Uterus (tissue), 2 donors: Measurements from ENCODE around the gene KDM1A.
"Not testable (repeated sequence)": the region's sequence is repeated elsewhere in the genome, so short reads cannot be mapped to it uniquely, and the experiment has no call there.

Experiments
- CTCF ChIP-seq, 4 experiments: fragments of 200-600 bp in 2 of 4; fragments of 450-650 bp in 2 of 4; sonication (generic) in 2 of 4; IDR thresholded peaks; one replicate each; pipeline ENCODE4 v1.5.1; 2016 to 2019; ENCODE audit warnings: antibody characterized with exemption in 4 of 4, mild to moderate bottlenecking in 2 of 4, moderate library complexity in 1 of 4
- POLR2A ChIP-seq, 2 donors: fragments of 450-650 bp; IDR thresholded peaks; one replicate each; pipeline ENCODE4 v1.6.1; 2016; ENCODE audit warnings: antibody characterized with exemption in 2 of 2, mild to moderate bottlenecking in 1 of 2, moderate library complexity in 1 of 2

GRCh38 chr1:22993220-22993795 lies 26.0 kb upstream of the KDM1A start:
- TF ChIP-seq CTCF, POLR2A (IDR thresholded peaks at IDR 0.05): not testable (repeated sequence)
